GM12878 (cell line): ENCODE data around the gene RBPJ. TPM values are rescaled to one million over a fixed set of nuclear protein-coding genes. Genes with fewer than 3 reads are reported as not detected.

Experiments used
- ATAC-seq: fragments of 200-7000 bp; cut with Tn5 transposase; 3 replicates; pipeline ENCODE4 v1.9.1; 2020; ENCODE audit warnings: mild to moderate bottlenecking, moderate library complexity
- BruUV-seq: library from RNA; stranded (reverse); fragments of 400-500 nt; replicated peaks from 2 replicates; lab custom pipeline; 2021; lab: Mats Ljungman, UMichigan
- CTCF ChIA-PET: fragments of 300-600 bp; sonication (Branson Sonifier 250); formaldehyde crosslinking; extraction: SDS; loops from one replicate; lab custom pipeline; 2021; ENCODE audit warnings: inconsistent platforms; lab: Yijun Ruan, JAX
- POLR2A ChIA-PET: fragments of 350-600 bp; formaldehyde crosslinking; extraction: SDS; loops from one replicate; lab custom pipeline; 2021; ENCODE audit warnings: inconsistent platforms; lab: Charles Lee
- RAD21 ChIA-PET: fragments of 300-600 bp; sonication (Branson Sonifier 250); formaldehyde crosslinking; loops from one replicate; lab custom pipeline; 2023; ENCODE audit warnings: antibody characterized with exemption; ENCODE audit not compliant: unreplicated experiment; lab: Charles Lee
- SMC1A ChIA-PET: fragments of 300-600 bp; sonication (Branson Sonifier 250); formaldehyde crosslinking; loops from one replicate; lab custom pipeline; 2023; ENCODE audit not compliant: unreplicated experiment, uncharacterized antibody; lab: Charles Lee
- DNase-seq: peaks from one replicate; pipeline ENCODE4 v3.0.0-alpha.2; 2011; ENCODE audit warnings: low read depth, low spot score
- FAIRE-seq: peaks from 3 replicates; lab custom pipeline; 2011; peaks lifted over from hg19 to GRCh38; lab: Jason Lieb, UNC
- H2AFZ ChIP-seq: 2 replicates; pipeline ENCODE4 v1.6.0; 2011; ENCODE audit warnings: low read depth, low read length, control low read depth; ENCODE audit not compliant: control insufficient read depth
- H3K27ac ChIP-seq: 2 replicates; pipeline ENCODE4 v1.5.1; 2011; ENCODE audit warnings: control low read depth; ENCODE audit not compliant: control insufficient read depth, insufficient read depth
- H3K27me3 ChIP-seq, 2 experiments: replicated peaks in 1 of 2; 2 replicates each; pipeline versions ENCODE4 v1.6.0 to v1.6.1; 2011; ENCODE audit warnings: low read length in 1 of 2; ENCODE audit not compliant: control insufficient read depth in 2 of 2, insufficient read depth in 2 of 2
- H3K36me3 ChIP-seq, 2 experiments: 2 replicates each; pipeline ENCODE4 v1.5.1; 2011; ENCODE audit warnings: low read length in 1 of 2; ENCODE audit not compliant: control insufficient read depth in 2 of 2, insufficient read depth in 2 of 2
- H3K4me1 ChIP-seq: 2 replicates; pipeline ENCODE4 v1.6.1; 2011; ENCODE audit warnings: mild to moderate bottlenecking, low read length, moderate library complexity, mixed read lengths; ENCODE audit not compliant: control insufficient read depth, insufficient read depth
- H3K4me2 ChIP-seq: 2 replicates; pipeline ENCODE4 v1.6.0; 2011; ENCODE audit warnings: control low read depth; ENCODE audit not compliant: control insufficient read depth, insufficient read depth
- H3K4me3 ChIP-seq: fragments of 200-600 bp; sonication (generic); 2 replicates; pipeline ENCODE4 v1.5.1; 2016
- H3K79me2 ChIP-seq: 2 replicates; pipeline ENCODE4 v1.6.0; 2011; ENCODE audit warnings: low read length; ENCODE audit not compliant: control insufficient read depth, insufficient read depth
- H3K9ac ChIP-seq: 2 replicates; pipeline ENCODE4 v1.8.0; 2011; ENCODE audit warnings: low read length, control low read depth, mixed read lengths; ENCODE audit not compliant: control insufficient read depth, insufficient read depth
- H3K9me3 ChIP-seq: replicated peaks from 3 replicates; pipeline ENCODE4 v1.5.1; 2011; ENCODE audit warnings: mild to moderate bottlenecking, low read length; ENCODE audit not compliant: control insufficient read depth, insufficient read depth
- H4K20me1 ChIP-seq: 2 replicates; pipeline ENCODE4 v1.6.0; 2011; ENCODE audit not compliant: control insufficient read depth, insufficient read depth
- BHLHE40 ChIP-seq, 2 experiments: fragments of 450-650 bp in 1 of 2; IDR thresholded peaks; 2 replicates each; pipeline ENCODE4 v1.6.1; 2011 to 2017; ENCODE audit warnings: low read depth in 2 of 2, borderline replicate concordance in 1 of 2, improper control_type of control experiment in 1 of 2, low read length in 1 of 2, mild to moderate bottlenecking in 1 of 2
- CBX3 ChIP-seq: fragments of 200-600 bp; sonication (generic); IDR thresholded peaks from 2 replicates; pipeline ENCODE4 v1.6.1; 2016; ENCODE audit warnings: low read depth, borderline replicate concordance
- FOXM1 ChIP-seq: IDR thresholded peaks from 2 replicates; pipeline ENCODE4 v1.6.1; 2012; ENCODE audit warnings: low read depth, mild to moderate bottlenecking, inconsistent platforms, low read length, moderate library complexity
- PML ChIP-seq: IDR thresholded peaks from 2 replicates; pipeline ENCODE4 v1.6.1; 2012; ENCODE audit warnings: low read length, inconsistent platforms
- POLR2AphosphoS2 ChIP-seq: IDR thresholded peaks from 2 replicates; pipeline ENCODE4 v1.6.1; 2011; ENCODE audit warnings: low read depth, mild to moderate bottlenecking, low read length, improper control_type of control experiment, moderate library complexity
- RELA ChIP-seq: fragments of 450-650 bp; IDR thresholded peaks from 2 replicates; pipeline ENCODE4 v1.8.0; 2014; ENCODE audit warnings: borderline replicate concordance; ENCODE audit not compliant: partially characterized antibody
- RFX5 ChIP-seq: IDR thresholded peaks from 2 replicates; pipeline ENCODE4 v1.6.1; 2011; ENCODE audit warnings: low read depth, low read length, improper control_type of control experiment
- SRF ChIP-seq, 2 experiments: IDR thresholded peaks; 2 replicates each; pipeline ENCODE4 v1.6.1; 2011; ENCODE audit warnings: low read depth in 2 of 2, low read length in 2 of 2, mild to moderate bottlenecking in 1 of 2, moderate library complexity in 1 of 2
- STAT1 ChIP-seq: fragments of 450-650 bp; conservative IDR thresholded peaks from 2 replicates; pipeline ENCODE4 v1.6.1; 2014; ENCODE audit warnings: antibody characterized with exemption, mild to moderate bottlenecking
- WGBS: methylation state at CpG from one replicate; pipeline ENCODE4 v1.1.6; 2016; ENCODE audit warnings: low lambda C conversion rate; ENCODE audit not compliant: insufficient replicate concordance, insufficient coverage; ENCODE audit errors: missing lambda C conversion rate; 5-methylcytosine and 5-hydroxymethylcytosine counted together
- in situ Hi-C: fragments of 300-500 bp; cut with MboI; formaldehyde crosslinking; loops from 9 replicates; pipeline ENCODE4 v1.14.3; 2018; ENCODE audit warnings: mixed read lengths
- intact Hi-C: fragments of 100-400 bp; cut with micrococcal nuclease; formaldehyde crosslinking; loops from one replicate; pipeline ENCODE4 v1.14.2; 2022; ENCODE audit not compliant: unreplicated experiment
- polyA plus RNA-seq, 11 experiments: library from polyadenylated mRNA; depleted of rRNA in 4 of 11; unstranded in 6 of 11; stranded (reverse) in 5 of 11; fragments of >200 nt; fragmentation: Nextera tagmentation in 4 of 11; fragmentation: Illumina TruSeq in 1 of 11; extraction: Ambion mirVana in 4 of 11; extraction: Trizol in 1 of 11; gene quantifications; 1 replicate in 1 of 11; 2 replicates in 10 of 11; pipeline versions ENCODE4 v1.2.1 to v1.2.3, GENCODE V29; 2011 to 2016; ENCODE audit warnings: inconsistent platforms in 2 of 11, missing spikeins in 2 of 11, low read depth in 1 of 11
- total RNA-seq, 4 experiments: library from RNA; depleted of rRNA in 3 of 4; stranded (reverse); fragments of >200 nt in 3 of 4; fragmentation: Illumina TruSeq in 1 of 4; extraction: Trizol in 1 of 4; gene quantifications; 2 replicates each; pipeline versions ENCODE4 v1.2.1 to v1.2.3, GENCODE V29; 2013 to 2021
- TF ChIP-seq, protein P1 (sequence below): fragments of 450-650 bp; IDR thresholded peaks from 2 replicates; pipeline ENCODE4 v1.6.1; 2017; ENCODE audit warnings: mild to moderate bottlenecking, low read depth, inconsistent platforms; ENCODE audit not compliant: poor library complexity, severe bottlenecking
- TF ChIP-seq, protein P2 (sequence below): IDR thresholded peaks from 2 replicates; pipeline ENCODE4 v1.6.1; 2012; ENCODE audit warnings: low read depth, low read length, improper control_type of control experiment
- TF ChIP-seq, protein P3 (sequence below): fragments of 450-650 bp; formaldehyde crosslinking; IDR thresholded peaks from 2 replicates; pipeline ENCODE4 v1.4.0; 2020; ENCODE audit warnings: mild to moderate bottlenecking, moderate library complexity
- TF ChIP-seq, protein P4 (sequence below): fragments of 150-350 bp; IDR thresholded peaks from 2 replicates; pipeline ENCODE4 v1.6.1; 2016; ENCODE audit warnings: low read depth, low read length

Gene RBPJ
- total and polyA plus RNA-seq, 10 of the 15 experiments (the other 5 are each of a cell fraction or from before 2014, with no cell fraction given) = 24.5 to 87.6 (median 41.6) TPM

DNA sequence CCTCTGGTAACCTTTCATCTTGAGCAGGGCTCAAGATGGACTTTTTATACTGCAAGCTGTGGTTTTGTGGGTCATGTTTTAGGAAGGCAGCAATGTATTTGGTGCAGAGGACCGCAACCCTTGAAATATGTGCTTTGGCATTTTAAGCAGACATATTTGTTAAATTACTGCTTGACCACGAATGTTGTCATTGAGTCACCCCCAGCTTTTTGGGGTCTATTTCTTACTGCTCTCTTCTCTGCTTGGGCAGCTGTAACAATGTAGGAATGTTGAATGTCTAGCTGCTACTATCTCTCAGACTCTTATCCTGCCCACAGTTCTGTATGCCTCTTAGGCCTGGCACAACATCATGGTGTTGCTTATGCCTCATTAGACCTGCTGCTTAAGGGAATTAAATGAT is 6.0 kb downstream of the RBPJ start:
- POLR2A ChIA-PET = no interaction called here
- no peaks in the 10 kb centered on the region for H3K4me1 ChIP-seq
- BruUV-seq = no TSS peak
- no peaks in the 10 kb centered on the region for H3K36me3 ChIP-seq
- no peak overlapping the region for H3K9ac ChIP-seq
- FAIRE-seq = no peak
- no peak overlapping the region for H3K27ac ChIP-seq
- TF ChIP-seq, protein P1, sequence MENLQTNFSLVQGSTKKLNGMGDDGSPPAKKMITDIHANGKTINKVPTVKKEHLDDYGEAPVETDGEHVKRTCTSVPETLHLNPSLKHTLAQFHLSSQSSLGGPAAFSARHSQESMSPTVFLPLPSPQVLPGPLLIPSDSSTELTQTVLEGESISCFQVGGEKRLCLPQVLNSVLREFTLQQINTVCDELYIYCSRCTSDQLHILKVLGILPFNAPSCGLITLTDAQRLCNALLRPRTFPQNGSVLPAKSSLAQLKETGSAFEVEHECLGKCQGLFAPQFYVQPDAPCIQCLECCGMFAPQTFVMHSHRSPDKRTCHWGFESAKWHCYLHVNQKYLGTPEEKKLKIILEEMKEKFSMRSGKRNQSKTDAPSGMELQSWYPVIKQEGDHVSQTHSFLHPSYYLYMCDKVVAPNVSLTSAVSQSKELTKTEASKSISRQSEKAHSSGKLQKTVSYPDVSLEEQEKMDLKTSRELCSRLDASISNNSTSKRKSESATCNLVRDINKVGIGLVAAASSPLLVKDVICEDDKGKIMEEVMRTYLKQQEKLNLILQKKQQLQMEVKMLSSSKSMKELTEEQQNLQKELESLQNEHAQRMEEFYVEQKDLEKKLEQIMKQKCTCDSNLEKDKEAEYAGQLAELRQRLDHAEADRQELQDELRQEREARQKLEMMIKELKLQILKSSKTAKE = no peak
- TF ChIP-seq STAT1 (no peak), RELA (no peak), RFX5 (no peak), PML (no peak), POLR2AphosphoS2 (no peak), FOXM1 (no peak), BHLHE40 (IDR thresholded peaks at IDR 0.05; ENCODE audit: borderline replicate concordance in 1 of 2, low read depth in 2 of 2, low read length in 1 of 2) (no peak), CBX3 (no peak), SRF (IDR thresholded peaks at IDR 0.05; ENCODE audit: low read depth in 2 of 2, low read length in 2 of 2) (no peak)
- TF ChIP-seq, protein P2, sequence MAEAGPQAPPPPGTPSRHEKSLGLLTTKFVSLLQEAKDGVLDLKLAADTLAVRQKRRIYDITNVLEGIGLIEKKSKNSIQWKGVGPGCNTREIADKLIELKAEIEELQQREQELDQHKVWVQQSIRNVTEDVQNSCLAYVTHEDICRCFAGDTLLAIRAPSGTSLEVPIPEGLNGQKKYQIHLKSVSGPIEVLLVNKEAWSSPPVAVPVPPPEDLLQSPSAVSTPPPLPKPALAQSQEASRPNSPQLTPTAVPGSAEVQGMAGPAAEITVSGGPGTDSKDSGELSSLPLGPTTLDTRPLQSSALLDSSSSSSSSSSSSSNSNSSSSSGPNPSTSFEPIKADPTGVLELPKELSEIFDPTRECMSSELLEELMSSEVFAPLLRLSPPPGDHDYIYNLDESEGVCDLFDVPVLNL = no peak
- TF ChIP-seq, protein P3, sequence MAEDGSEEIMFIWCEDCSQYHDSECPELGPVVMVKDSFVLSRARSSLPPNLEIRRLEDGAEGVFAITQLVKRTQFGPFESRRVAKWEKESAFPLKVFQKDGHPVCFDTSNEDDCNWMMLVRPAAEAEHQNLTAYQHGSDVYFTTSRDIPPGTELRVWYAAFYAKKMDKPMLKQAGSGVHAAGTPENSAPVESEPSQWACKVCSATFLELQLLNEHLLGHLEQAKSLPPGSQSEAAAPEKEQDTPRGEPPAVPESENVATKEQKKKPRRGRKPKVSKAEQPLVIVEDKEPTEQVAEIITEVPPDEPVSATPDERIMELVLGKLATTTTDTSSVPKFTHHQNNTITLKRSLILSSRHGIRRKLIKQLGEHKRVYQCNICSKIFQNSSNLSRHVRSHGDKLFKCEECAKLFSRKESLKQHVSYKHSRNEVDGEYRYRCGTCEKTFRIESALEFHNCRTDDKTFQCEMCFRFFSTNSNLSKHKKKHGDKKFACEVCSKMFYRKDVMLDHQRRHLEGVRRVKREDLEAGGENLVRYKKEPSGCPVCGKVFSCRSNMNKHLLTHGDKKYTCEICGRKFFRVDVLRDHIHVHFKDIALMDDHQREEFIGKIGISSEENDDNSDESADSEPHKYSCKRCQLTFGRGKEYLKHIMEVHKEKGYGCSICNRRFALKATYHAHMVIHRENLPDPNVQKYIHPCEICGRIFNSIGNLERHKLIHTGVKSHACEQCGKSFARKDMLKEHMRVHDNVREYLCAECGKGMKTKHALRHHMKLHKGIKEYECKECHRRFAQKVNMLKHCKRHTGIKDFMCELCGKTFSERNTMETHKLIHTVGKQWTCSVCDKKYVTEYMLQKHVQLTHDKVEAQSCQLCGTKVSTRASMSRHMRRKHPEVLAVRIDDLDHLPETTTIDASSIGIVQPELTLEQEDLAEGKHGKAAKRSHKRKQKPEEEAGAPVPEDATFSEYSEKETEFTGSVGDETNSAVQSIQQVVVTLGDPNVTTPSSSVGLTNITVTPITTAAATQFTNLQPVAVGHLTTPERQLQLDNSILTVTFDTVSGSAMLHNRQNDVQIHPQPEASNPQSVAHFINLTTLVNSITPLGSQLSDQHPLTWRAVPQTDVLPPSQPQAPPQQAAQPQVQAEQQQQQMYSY (CRISPR knock-in tag) = no peak
- TF ChIP-seq, protein P4, sequence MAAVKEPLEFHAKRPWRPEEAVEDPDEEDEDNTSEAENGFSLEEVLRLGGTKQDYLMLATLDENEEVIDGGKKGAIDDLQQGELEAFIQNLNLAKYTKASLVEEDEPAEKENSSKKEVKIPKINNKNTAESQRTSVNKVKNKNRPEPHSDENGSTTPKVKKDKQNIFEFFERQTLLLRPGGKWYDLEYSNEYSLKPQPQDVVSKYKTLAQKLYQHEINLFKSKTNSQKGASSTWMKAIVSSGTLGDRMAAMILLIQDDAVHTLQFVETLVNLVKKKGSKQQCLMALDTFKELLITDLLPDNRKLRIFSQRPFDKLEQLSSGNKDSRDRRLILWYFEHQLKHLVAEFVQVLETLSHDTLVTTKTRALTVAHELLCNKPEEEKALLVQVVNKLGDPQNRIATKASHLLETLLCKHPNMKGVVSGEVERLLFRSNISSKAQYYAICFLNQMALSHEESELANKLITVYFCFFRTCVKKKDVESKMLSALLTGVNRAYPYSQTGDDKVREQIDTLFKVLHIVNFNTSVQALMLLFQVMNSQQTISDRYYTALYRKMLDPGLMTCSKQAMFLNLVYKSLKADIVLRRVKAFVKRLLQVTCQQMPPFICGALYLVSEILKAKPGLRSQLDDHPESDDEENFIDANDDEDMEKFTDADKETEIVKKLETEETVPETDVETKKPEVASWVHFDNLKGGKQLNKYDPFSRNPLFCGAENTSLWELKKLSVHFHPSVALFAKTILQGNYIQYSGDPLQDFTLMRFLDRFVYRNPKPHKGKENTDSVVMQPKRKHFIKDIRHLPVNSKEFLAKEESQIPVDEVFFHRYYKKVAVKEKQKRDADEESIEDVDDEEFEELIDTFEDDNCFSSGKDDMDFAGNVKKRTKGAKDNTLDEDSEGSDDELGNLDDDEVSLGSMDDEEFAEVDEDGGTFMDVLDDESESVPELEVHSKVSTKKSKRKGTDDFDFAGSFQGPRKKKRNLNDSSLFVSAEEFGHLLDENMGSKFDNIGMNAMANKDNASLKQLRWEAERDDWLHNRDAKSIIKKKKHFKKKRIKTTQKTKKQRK = no peak
- TF ChIP-seq, all 136 proteins: peak for 0
- intact Hi-C loops = loop anchor here (5.0 kb wide), 1 partner anchor 339 kb away; no protein-coding TSS in a partner anchor
- in situ Hi-C loops = no loop called here
- DNase-seq = no peak
- Histone ChIP-seq H2AFZ (no peak overlapping the region), H3K9me3 (no peaks in the 10 kb centered on the region), H3K4me2 (no peak overlapping the region; the same call in 1 of the 2 replicates), H4K20me1 (0 out of 2 replicates have a peak, but pooled peaks cover 3% of the 10 kb centered on the region), H3K27me3 (no peaks in the 10 kb centered on the region), H3K79me2 (peaks cover 71% of the 10 kb centered on the region), H3K4me3 (no peak overlapping the region)
- SMC1A ChIA-PET = interaction anchor here (0.7 to 10.0 kb wide), 10 partner anchors 14 to 267 kb away, joined by 3 to 175 read pairs (median 9); no protein-coding TSS in a partner anchor
- WGBS = 75% methylated on average over 2 of the region's 2 CpGs
- RAD21 ChIA-PET = interaction anchor here (0.5 to 8.8 kb wide), 7 partner anchors 24 to 259 kb away, joined by 3 to 170 read pairs (median 3); no protein-coding TSS in a partner anchor
- no peak for ATAC-seq
- CTCF ChIA-PET = interaction anchor here (0.7 to 15.1 kb wide), 15 partner anchors 10 to 885 kb away, joined by 3 to 474 read pairs (median 10); no protein-coding TSS in a partner anchor
